HepG2 (cell line): ENCODE measurements around the gene TCAP. TPM values are rescaled to one million over a fixed set of nuclear protein-coding genes. Genes with fewer than 3 reads are reported as not detected.

Experiments
- AGO2 ChIP-seq: fragments of 200-400 bp; formaldehyde crosslinking; optimal IDR thresholded peaks from 2 replicates; pipeline ENCODE3; 2017; ENCODE audit warnings: mild to moderate bottlenecking, low read depth, low read length, moderate library complexity
- CENPX ChIP-seq: sonication (generic); formaldehyde crosslinking; IDR thresholded peaks from 2 replicates; pipeline ENCODE4 v1.9.0; 2021; ENCODE audit warnings: mild to moderate bottlenecking, missing genetic modification reagents, moderate library complexity
- EEA1 ChIP-seq: sonication (generic); formaldehyde crosslinking; IDR thresholded peaks from 2 replicates; pipeline ENCODE4 v1.5.1; 2020; ENCODE audit warnings: mild to moderate bottlenecking, missing genetic modification reagents, borderline replicate concordance
- ETV6 ChIP-seq: sonication (generic); formaldehyde crosslinking; conservative IDR thresholded peaks from 2 replicates; pipeline ENCODE4 v1.4.0; 2020; ENCODE audit warnings: missing genetic modification reagents
- HDAC2 ChIP-seq: sonication (generic); formaldehyde crosslinking; IDR thresholded peaks from 2 replicates; pipeline ENCODE4 v1.4.0; 2020; ENCODE audit warnings: missing genetic modification reagents
- KDM5B ChIP-seq: sonication (generic); formaldehyde crosslinking; IDR thresholded peaks from 2 replicates; pipeline ENCODE4 v1.4.0; 2020; ENCODE audit warnings: missing genetic modification reagents, mild to moderate bottlenecking, borderline replicate concordance
- MYC ChIP-seq: sonication (generic); formaldehyde crosslinking; IDR thresholded peaks from 2 replicates; pipeline ENCODE4 v1.9.0; 2021; ENCODE audit warnings: missing genetic modification reagents, borderline replicate concordance
- TMF1 ChIP-seq: sonication (generic); formaldehyde crosslinking; IDR thresholded peaks from 2 replicates; pipeline ENCODE4 v1.8.1; 2022; ENCODE audit warnings: low read depth, missing genetic modification reagents
- ZBTB7A ChIP-seq: sonication (generic); formaldehyde crosslinking; IDR thresholded peaks from 2 replicates; pipeline ENCODE4 v1.8.0; 2022; ENCODE audit warnings: mild to moderate bottlenecking, missing genetic modification reagents
- ZKSCAN1 ChIP-seq: fragments of 150-350 bp; IDR thresholded peaks from 2 replicates; pipeline ENCODE4 v1.6.1; 2014; ENCODE audit warnings: low read length
- ZNF296 ChIP-seq: sonication (generic); formaldehyde crosslinking; conservative IDR thresholded peaks from 2 replicates; pipeline ENCODE4 v1.5.0; 2020; ENCODE audit warnings: mild to moderate bottlenecking, missing genetic modification reagents
- ZNF441 ChIP-seq: sonication (generic); formaldehyde crosslinking; IDR thresholded peaks from 2 replicates; pipeline ENCODE4 v1.7.0; 2021; ENCODE audit warnings: missing genetic modification reagents, borderline replicate concordance
- ZSCAN22 ChIP-seq: sonication (generic); formaldehyde crosslinking; IDR thresholded peaks from 2 replicates; pipeline ENCODE4 v1.4.0; 2020; ENCODE audit warnings: mild to moderate bottlenecking, missing genetic modification reagents
- polyA plus RNA-seq, 8 experiments: library from polyadenylated mRNA; depleted of rRNA in 3 of 8; stranded (reverse) in 7 of 8; unstranded in 1 of 8; fragments of >200 nt; fragmentation: Illumina TruSeq in 4 of 8; extraction: Trizol in 4 of 8; gene quantifications; 2 replicates each; pipeline versions ENCODE4 v1.2.1 to v1.2.3, GENCODE V29; 2011 to 2016; ENCODE audit warnings: low read depth in 4 of 8, missing spikeins in 1 of 8, mixed read lengths in 1 of 8; ENCODE audit not compliant: insufficient read depth in 1 of 8
- total RNA-seq, 5 experiments: library from RNA; depleted of rRNA; stranded (reverse); fragments of >200 nt; fragmentation: Illumina TruSeq; extraction: Trizol; gene quantifications; 2 replicates each; pipeline ENCODE4 v1.2.3, GENCODE V29; 2016; ENCODE audit warnings: low read depth in 1 of 5
- TF ChIP-seq, protein P1 (sequence below): sonication (generic); formaldehyde crosslinking; IDR thresholded peaks from 2 replicates; pipeline ENCODE4 v1.8.1; 2023; ENCODE audit warnings: missing genetic modification reagents, inconsistent platforms, borderline replicate concordance
- TF ChIP-seq, protein P2 (sequence below): sonication (generic); formaldehyde crosslinking; conservative IDR thresholded peaks from 2 replicates; pipeline ENCODE4 v1.4.0; 2020; ENCODE audit warnings: missing genetic modification reagents
- TF ChIP-seq, protein P3 (sequence below): sonication (generic); formaldehyde crosslinking; IDR thresholded peaks from 2 replicates; pipeline ENCODE4 v1.5.0; 2020; ENCODE audit warnings: mild to moderate bottlenecking, missing genetic modification reagents, borderline replicate concordance
- TF ChIP-seq, protein P4 (sequence below): sonication (generic); formaldehyde crosslinking; IDR thresholded peaks from 2 replicates; pipeline ENCODE4 v1.5.0; 2020; ENCODE audit warnings: mild to moderate bottlenecking, missing genetic modification reagents
- TF ChIP-seq, protein P5 (sequence below): sonication (generic); formaldehyde crosslinking; IDR thresholded peaks from 2 replicates; pipeline ENCODE4 v1.5.1; 2020; ENCODE audit warnings: mild to moderate bottlenecking, missing genetic modification reagents, borderline replicate concordance

TCAP gene
- total and polyA plus RNA-seq, 2 of the 13 experiments (the other 11 are each of a cell fraction or from before 2014, with no cell fraction given), result 0.24 to 0.65 TPM

DNA sequence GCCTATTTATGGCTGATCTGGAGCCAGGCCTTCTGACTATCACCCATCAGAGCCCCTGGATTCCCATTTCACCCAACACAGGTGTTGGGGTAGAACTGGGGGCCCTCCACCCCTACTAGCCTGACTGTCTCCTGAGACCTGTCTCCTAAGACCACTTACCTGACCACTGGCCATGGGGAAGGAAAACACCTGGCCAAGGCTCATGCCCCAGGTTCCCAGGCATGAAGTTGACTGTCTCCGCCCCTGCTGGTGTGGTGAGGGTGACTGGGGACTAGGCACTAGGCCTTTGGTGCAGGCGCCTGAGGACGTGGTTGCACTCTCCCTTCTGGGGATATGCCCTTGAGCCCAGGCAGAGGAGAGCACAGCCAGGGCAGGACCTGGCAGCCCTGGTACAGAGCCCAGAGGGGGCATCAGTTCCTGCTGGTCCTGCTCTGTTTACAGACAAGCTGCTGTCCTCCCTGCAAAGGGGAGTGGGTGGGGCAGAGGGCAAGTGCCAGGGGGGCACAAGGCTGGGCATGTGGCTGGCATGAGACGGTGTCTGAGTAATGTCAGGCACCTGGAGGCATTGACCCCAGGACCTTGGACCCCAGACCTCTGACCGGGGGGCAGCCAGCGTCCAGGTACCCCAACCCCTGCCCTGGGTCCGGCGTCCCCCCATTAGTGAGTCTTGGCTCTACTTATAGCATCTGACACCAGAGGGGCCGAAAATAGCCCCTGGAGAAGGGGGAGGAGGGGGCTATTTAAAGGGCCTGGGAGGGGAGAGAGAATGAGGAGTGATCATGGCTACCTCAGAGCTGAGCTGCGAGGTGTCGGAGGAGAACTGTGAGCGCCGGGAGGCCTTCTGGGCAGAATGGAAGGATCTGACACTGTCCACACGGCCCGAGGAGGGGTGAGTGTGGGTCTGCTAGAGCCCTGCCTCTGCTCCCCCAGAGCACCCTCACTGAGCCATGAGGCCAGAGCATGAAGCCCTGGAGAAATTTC lies at the start of gene TCAP (continued):
- TF ChIP-seq MYC (CRISPR knock-in tag) (no peak), AGO2 (no peak), CENPX (CRISPR knock-in tag) (no peak), ZNF296 (CRISPR knock-in tag) (no peak), KDM5B (CRISPR knock-in tag) (no peak), ZNF441 (no peak), ZBTB7A (CRISPR knock-in tag) (no peak), ZKSCAN1 (no peak), ETV6 (no peak), TMF1 (CRISPR knock-in tag) (no peak), EEA1 (no peak), HDAC2 (no peak), ZSCAN22 (CRISPR knock-in tag) (no peak)
- TF ChIP-seq, protein P1, sequence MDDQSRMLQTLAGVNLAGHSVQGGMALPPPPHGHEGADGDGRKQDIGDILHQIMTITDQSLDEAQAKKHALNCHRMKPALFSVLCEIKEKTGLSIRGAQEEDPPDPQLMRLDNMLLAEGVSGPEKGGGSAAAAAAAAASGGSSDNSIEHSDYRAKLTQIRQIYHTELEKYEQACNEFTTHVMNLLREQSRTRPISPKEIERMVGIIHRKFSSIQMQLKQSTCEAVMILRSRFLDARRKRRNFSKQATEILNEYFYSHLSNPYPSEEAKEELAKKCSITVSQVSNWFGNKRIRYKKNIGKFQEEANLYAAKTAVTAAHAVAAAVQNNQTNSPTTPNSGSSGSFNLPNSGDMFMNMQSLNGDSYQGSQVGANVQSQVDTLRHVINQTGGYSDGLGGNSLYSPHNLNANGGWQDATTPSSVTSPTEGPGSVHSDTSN (CRISPR knock-in tag), result no peak
- TF ChIP-seq, protein P2, sequence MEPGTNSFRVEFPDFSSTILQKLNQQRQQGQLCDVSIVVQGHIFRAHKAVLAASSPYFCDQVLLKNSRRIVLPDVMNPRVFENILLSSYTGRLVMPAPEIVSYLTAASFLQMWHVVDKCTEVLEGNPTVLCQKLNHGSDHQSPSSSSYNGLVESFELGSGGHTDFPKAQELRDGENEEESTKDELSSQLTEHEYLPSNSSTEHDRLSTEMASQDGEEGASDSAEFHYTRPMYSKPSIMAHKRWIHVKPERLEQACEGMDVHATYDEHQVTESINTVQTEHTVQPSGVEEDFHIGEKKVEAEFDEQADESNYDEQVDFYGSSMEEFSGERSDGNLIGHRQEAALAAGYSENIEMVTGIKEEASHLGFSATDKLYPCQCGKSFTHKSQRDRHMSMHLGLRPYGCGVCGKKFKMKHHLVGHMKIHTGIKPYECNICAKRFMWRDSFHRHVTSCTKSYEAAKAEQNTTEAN (CRISPR knock-in tag), result no peak
- TF ChIP-seq, protein P3, sequence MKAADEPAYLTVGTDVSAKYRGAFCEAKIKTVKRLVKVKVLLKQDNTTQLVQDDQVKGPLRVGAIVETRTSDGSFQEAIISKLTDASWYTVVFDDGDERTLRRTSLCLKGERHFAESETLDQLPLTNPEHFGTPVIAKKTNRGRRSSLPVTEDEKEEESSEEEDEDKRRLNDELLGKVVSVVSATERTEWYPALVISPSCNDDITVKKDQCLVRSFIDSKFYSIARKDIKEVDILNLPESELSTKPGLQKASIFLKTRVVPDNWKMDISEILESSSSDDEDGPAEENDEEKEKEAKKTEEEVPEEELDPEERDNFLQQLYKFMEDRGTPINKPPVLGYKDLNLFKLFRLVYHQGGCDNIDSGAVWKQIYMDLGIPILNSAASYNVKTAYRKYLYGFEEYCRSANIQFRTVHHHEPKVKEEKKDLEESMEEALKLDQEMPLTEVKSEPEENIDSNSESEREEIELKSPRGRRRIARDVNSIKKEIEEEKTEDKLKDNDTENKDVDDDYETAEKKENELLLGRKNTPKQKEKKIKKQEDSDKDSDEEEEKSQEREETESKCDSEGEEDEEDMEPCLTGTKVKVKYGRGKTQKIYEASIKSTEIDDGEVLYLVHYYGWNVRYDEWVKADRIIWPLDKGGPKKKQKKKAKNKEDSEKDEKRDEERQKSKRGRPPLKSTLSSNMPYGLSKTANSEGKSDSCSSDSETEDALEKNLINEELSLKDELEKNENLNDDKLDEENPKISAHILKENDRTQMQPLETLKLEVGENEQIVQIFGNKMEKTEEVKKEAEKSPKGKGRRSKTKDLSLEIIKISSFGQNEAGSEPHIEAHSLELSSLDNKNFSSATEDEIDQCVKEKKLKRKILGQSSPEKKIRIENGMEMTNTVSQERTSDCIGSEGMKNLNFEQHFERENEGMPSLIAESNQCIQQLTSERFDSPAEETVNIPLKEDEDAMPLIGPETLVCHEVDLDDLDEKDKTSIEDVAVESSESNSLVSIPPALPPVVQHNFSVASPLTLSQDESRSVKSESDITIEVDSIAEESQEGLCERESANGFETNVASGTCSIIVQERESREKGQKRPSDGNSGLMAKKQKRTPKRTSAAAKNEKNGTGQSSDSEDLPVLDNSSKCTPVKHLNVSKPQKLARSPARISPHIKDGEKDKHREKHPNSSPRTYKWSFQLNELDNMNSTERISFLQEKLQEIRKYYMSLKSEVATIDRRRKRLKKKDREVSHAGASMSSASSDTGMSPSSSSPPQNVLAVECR (CRISPR knock-in tag), result no peak
- TF ChIP-seq, protein P4, sequence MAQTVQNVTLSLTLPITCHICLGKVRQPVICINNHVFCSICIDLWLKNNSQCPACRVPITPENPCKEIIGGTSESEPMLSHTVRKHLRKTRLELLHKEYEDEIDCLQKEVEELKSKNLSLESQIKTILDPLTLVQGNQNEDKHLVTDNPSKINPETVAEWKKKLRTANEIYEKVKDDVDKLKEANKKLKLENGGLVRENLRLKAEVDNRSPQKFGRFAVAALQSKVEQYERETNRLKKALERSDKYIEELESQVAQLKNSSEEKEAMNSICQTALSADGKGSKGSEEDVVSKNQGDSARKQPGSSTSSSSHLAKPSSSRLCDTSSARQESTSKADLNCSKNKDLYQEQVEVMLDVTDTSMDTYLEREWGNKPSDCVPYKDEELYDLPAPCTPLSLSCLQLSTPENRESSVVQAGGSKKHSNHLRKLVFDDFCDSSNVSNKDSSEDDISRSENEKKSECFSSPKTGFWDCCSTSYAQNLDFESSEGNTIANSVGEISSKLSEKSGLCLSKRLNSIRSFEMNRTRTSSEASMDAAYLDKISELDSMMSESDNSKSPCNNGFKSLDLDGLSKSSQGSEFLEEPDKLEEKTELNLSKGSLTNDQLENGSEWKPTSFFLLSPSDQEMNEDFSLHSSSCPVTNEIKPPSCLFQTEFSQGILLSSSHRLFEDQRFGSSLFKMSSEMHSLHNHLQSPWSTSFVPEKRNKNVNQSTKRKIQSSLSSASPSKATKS, result no peak
- TF ChIP-seq, protein P5, sequence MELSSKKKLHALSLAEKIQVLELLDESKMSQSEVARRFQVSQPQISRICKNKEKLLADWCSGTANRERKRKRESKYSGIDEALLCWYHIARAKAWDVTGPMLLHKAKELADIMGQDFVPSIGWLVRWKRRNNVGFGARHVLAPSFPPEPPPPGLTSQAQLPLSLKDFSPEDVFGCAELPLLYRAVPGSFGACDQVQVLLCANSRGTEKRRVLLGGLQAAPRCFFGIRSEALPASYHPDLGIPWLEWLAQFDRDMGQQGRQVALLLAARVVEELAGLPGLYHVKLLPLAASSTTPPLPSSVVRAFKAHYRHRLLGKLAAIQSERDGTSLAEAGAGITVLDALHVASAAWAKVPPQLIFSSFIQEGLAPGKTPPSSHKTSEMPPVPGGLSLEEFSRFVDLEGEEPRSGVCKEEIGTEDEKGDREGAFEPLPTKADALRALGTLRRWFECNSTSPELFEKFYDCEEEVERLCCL (CRISPR knock-in tag), result no peak
